Measurements from ENCODE around the gene KIF12. TPM values are rescaled to one million over a fixed set of nuclear protein-coding genes. Genes with fewer than 3 reads are reported as not detected.

The KIF12 gene
- total RNA-seq, 4 donors from 2014 or later = 1.2 TPM; not detected in 3

- H3K36me3 ChIP-seq = peaks cover 0 to 43% (median 0%) of the 10 kb centered on the region in 3 donors
- H3K27me3 ChIP-seq = no peaks in the 10 kb centered on the region
- no peaks in the 10 kb centered on the region for H3K9me3 ChIP-seq
- no peak overlapping the region for H3K4me3 ChIP-seq
- no peak overlapping the region for H3K27ac ChIP-seq
- intact Hi-C loops (cut with DNase I) = no loop called here
- no peak for TF ChIP-seq POLR2A (IDR thresholded peaks at IDR 0.05)
- TF ChIP-seq, protein P1, sequence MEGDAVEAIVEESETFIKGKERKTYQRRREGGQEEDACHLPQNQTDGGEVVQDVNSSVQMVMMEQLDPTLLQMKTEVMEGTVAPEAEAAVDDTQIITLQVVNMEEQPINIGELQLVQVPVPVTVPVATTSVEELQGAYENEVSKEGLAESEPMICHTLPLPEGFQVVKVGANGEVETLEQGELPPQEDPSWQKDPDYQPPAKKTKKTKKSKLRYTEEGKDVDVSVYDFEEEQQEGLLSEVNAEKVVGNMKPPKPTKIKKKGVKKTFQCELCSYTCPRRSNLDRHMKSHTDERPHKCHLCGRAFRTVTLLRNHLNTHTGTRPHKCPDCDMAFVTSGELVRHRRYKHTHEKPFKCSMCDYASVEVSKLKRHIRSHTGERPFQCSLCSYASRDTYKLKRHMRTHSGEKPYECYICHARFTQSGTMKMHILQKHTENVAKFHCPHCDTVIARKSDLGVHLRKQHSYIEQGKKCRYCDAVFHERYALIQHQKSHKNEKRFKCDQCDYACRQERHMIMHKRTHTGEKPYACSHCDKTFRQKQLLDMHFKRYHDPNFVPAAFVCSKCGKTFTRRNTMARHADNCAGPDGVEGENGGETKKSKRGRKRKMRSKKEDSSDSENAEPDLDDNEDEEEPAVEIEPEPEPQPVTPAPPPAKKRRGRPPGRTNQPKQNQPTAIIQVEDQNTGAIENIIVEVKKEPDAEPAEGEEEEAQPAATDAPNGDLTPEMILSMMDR (IDR thresholded peaks at IDR 0.05) = no peak
- no peaks in the 10 kb centered on the region for H3K4me1 ChIP-seq
- 80 to 97% methylated on average over 5 to 9 of the region's 10 CpGs for WGBS, 2 donors
- DNase-seq = no peak
Observed at GRCh38 chr9:114054191-114054690, 44.9 kb downstream of the KIF12 start.

- WGBS, 2 donors = 82 to 86% methylated on average over 6 of the region's 8 CpGs
- Histone ChIP-seq H3K4me1 (no peaks in the 10 kb centered on the region), H3K4me3 (no peak overlapping the region), H3K27ac (no peak overlapping the region), H3K9me3 (no peaks in the 10 kb centered on the region), H3K27me3 (no peaks in the 10 kb centered on the region), H3K36me3 (peaks cover 0 to 51% (median 0%) of the 10 kb centered on the region in 3 donors)
- TF ChIP-seq, protein P1 (IDR thresholded peaks at IDR 0.05) = no peak
- no peak for TF ChIP-seq POLR2A (IDR thresholded peaks at IDR 0.05)
- intact Hi-C loops (cut with DNase I) = no loop called here
- no peak for DNase-seq
Observed at GRCh38 chr9:114053246-114054005, 45.7 kb downstream of the KIF12 start.

DNA sequence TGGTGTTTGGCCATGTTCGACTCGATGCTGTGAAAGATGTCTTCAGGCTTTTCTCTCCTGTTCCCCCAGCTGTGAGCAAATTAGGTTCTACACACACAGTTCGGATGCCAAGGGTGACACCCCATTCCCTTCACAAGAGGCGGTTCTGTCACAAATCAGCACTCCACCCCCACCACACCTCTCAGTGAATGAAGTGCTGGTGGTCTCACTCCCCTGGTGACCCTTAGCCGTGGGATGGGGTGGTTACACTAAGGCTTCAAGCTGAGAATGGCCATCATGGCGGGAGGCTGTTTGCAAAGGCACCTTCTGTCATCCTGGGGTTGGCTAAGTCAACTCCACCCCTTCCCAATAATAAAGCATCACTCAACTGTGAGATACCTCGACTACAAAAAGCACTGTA, 47.4 kb downstream of the KIF12 start:
- Histone ChIP-seq H3K4me3 (no peak overlapping the region), H3K36me3 (peaks cover 0 to 61% (median 0%) of the 10 kb centered on the region in 3 donors), H3K9me3 (no peaks in the 10 kb centered on the region), H3K27me3 (no peaks in the 10 kb centered on the region), H3K4me1 (no peaks in the 10 kb centered on the region), H3K27ac (no peak overlapping the region)
- TF ChIP-seq POLR2A (IDR thresholded peaks at IDR 0.05) = no peak
- TF ChIP-seq, protein P1 (IDR thresholded peaks at IDR 0.05) = no peak
- intact Hi-C loops (cut with DNase I) = no loop called here
- no peak for DNase-seq
- WGBS, 2 donors = 73 to 96% methylated on average over 4 to 6 of the region's 7 CpGs

- DNase-seq = no peak
- H3K4me3 ChIP-seq = no peak overlapping the region
- H3K36me3 ChIP-seq = peaks cover 0 to 61% (median 0%) of the 10 kb centered on the region in 3 donors
- H3K9me3 ChIP-seq = no peaks in the 10 kb centered on the region
- intact Hi-C loops (cut with DNase I) = no loop called here
- H3K27ac ChIP-seq = no peak overlapping the region
- TF ChIP-seq, protein P1 (IDR thresholded peaks at IDR 0.05) = no peak
- no peak for TF ChIP-seq POLR2A (IDR thresholded peaks at IDR 0.05)
- 96% methylated on average over 4 to 14 of the region's 15 CpGs for WGBS, 2 donors
- H3K27me3 ChIP-seq = no peaks in the 10 kb centered on the region
- H3K4me1 ChIP-seq = no peaks in the 10 kb centered on the region
Observed at GRCh38 chr9:114051281-114051680, 47.8 kb downstream of the KIF12 start.

DNA sequence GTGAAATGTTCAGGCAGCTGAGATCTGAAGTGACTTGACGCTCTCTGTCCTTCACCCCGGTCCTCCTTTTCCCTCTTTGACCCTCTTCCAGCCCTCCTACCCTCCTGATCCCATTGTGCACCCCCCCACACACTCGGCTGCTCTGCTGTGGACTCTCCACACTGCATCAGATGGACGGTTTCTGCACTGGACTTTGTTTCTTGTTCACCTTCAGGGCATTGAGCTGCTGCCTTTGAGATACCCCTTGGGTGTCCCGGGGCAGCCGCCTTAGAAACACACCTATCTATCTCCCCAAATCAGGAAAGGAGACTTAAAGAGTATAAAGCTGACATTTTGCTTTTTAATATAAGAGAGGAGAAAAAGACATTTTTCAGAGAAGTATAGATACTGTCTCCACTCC, 48.4 kb downstream of the KIF12 start:
- Histone ChIP-seq H3K27ac (no peak overlapping the region), H3K9me3 (no peaks in the 10 kb centered on the region), H3K27me3 (no peaks in the 10 kb centered on the region), H3K36me3 (peaks cover 0 to 61% (median 0%) of the 10 kb centered on the region in 3 donors), H3K4me3 (no peak overlapping the region), H3K4me1 (no peaks in the 10 kb centered on the region)
- intact Hi-C loops (cut with DNase I) = no loop called here
- WGBS, 2 donors = 91 to 94% methylated on average over 6 of the region's 6 CpGs
- no peak for DNase-seq
- no peak for TF ChIP-seq POLR2A (IDR thresholded peaks at IDR 0.05)
- TF ChIP-seq, protein P1 (IDR thresholded peaks at IDR 0.05) = no peak

Measured in esophagus squamous epithelium (tissue), 5 donors.